Measurements from ENCODE around the gene KCNQ2. TPM values are rescaled to one million over a fixed set of nuclear protein-coding genes. Genes with fewer than 3 reads are reported as not detected.

KCNQ2 gene
- total RNA-seq, 1 experiment from 2014 or later, result 0.25 TPM

DNA sequence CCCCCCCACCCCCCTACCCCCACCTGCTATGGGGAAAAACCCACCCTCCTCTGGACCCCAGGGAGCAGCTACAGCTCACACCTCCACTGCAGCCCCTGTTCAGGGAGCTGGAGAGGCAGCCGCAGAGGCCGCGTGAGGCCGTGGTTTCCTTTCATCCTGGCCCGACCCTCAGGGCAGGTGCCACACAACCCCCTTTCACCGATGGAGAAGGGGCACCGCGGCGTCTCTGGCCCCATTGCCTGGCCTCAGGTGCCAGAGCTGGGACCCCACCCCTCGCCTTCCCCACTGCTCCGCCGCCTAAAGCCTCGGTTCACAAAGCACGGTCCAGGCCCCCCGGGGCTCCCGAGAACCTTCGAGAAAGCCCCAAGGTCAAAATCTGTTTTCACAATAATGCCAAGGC lies 11.8 kb upstream of the KCNQ2 start:
- 0 out of 2 replicates have a peak, but pooled peaks cover 2% of the 10 kb centered on the region for H3K27me3 ChIP-seq (replicated peaks; ENCODE audit: control insufficient read depth, insufficient read depth, low read length)
- 0 out of 2 replicates have a peak, but pooled peaks cover 5% of the 10 kb centered on the region for H3K4me1 ChIP-seq
- intact Hi-C loops (cut with micrococcal nuclease; ENCODE audit: unreplicated experiment), result loop anchor here (10.0 kb wide), 1 partner anchor 179 kb away; no protein-coding TSS in a partner anchor
- TF ChIP-seq, protein P1, sequence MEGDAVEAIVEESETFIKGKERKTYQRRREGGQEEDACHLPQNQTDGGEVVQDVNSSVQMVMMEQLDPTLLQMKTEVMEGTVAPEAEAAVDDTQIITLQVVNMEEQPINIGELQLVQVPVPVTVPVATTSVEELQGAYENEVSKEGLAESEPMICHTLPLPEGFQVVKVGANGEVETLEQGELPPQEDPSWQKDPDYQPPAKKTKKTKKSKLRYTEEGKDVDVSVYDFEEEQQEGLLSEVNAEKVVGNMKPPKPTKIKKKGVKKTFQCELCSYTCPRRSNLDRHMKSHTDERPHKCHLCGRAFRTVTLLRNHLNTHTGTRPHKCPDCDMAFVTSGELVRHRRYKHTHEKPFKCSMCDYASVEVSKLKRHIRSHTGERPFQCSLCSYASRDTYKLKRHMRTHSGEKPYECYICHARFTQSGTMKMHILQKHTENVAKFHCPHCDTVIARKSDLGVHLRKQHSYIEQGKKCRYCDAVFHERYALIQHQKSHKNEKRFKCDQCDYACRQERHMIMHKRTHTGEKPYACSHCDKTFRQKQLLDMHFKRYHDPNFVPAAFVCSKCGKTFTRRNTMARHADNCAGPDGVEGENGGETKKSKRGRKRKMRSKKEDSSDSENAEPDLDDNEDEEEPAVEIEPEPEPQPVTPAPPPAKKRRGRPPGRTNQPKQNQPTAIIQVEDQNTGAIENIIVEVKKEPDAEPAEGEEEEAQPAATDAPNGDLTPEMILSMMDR (IDR thresholded peaks at IDR 0.05; ENCODE audit: insufficient read depth in 1 of 2, low read depth in 1 of 2, low read length in 1 of 2, severe bottlenecking in 1 of 2, unreplicated experiment in 1 of 2), result no peak
- ChIA-PET CTCF (interaction anchor here (1.0 to 1.6 kb wide), 4 partner anchors 10 to 261 kb away, joined by 3 to 4 read pairs (median 4); no protein-coding TSS in a partner anchor), POLR2A (no interaction called here)
- no peak overlapping the region for H3K4me3 ChIP-seq (ENCODE audit: low read depth, low read length)
- no TSS peak for BruUV-seq (replicated peaks)
- Mint-ChIP-seq H3K4me3 (ENCODE audit: unreplicated experiment) (no peak overlapping the region), H3K9me3 (ENCODE audit: unreplicated experiment) (no peaks in the 10 kb centered on the region), H3K36me3 (ENCODE audit: insufficient read depth, unreplicated experiment) (no peaks in the 10 kb centered on the region), H3K27ac (ENCODE audit: unreplicated experiment) (no peak overlapping the region), H3K4me1 (ENCODE audit: low read depth, unreplicated experiment) (no peaks in the 10 kb centered on the region), H3K27me3 (ENCODE audit: insufficient read depth, unreplicated experiment) (peaks cover 22% of the 10 kb centered on the region)
- no peaks in the 10 kb centered on the region for H3K9me3 ChIP-seq
- DNase-seq, result no peak
- H3K36me3 ChIP-seq (ENCODE audit: control insufficient read depth, insufficient read depth, low read length), result no peaks in the 10 kb centered on the region

- 0 out of 2 replicates have a peak, but pooled peaks cover 2% of the 10 kb centered on the region for H3K27me3 ChIP-seq (replicated peaks; ENCODE audit: control insufficient read depth, insufficient read depth, low read length)
- POLR2A ChIA-PET, result no interaction called here
- DNase-seq, result peak in 1 of 2 experiments; percentile 53
- H3K27ac Mint-ChIP-seq (ENCODE audit: unreplicated experiment), result no peak overlapping the region
- no peaks in the 10 kb centered on the region for H3K4me1 Mint-ChIP-seq (ENCODE audit: low read depth, unreplicated experiment)
- no peaks in the 10 kb centered on the region for H3K9me3 Mint-ChIP-seq (ENCODE audit: unreplicated experiment)
- H3K9me3 ChIP-seq, result no peaks in the 10 kb centered on the region
- intact Hi-C loops (cut with micrococcal nuclease; ENCODE audit: unreplicated experiment), result loop anchor here (10.0 kb wide), 1 partner anchor 179 kb away; no protein-coding TSS in a partner anchor
- H3K4me3 Mint-ChIP-seq (ENCODE audit: unreplicated experiment), result no peak overlapping the region
- TF ChIP-seq, protein P1 (IDR thresholded peaks at IDR 0.05; ENCODE audit: insufficient read depth in 1 of 2, low read depth in 1 of 2, low read length in 1 of 2, severe bottlenecking in 1 of 2, unreplicated experiment in 1 of 2), result peak; percentile 10 to 22
- no peaks in the 10 kb centered on the region for H3K36me3 Mint-ChIP-seq (ENCODE audit: insufficient read depth, unreplicated experiment)
- H3K4me1 ChIP-seq, result 0 out of 2 replicates have a peak, but pooled peaks cover 5% of the 10 kb centered on the region
- peaks cover 22% of the 10 kb centered on the region for H3K27me3 Mint-ChIP-seq (ENCODE audit: insufficient read depth, unreplicated experiment)
- no peak overlapping the region for H3K4me3 ChIP-seq (ENCODE audit: low read depth, low read length)
- no TSS peak for BruUV-seq (replicated peaks)
- CTCF ChIA-PET, result interaction anchor here (1.0 to 1.6 kb wide), 4 partner anchors 11 to 261 kb away, joined by 3 to 4 read pairs (median 4); no protein-coding TSS in a partner anchor
- no peaks in the 10 kb centered on the region for H3K36me3 ChIP-seq (ENCODE audit: control insufficient read depth, insufficient read depth, low read length)
Observed at GRCh38 chr20:63483834-63484233, 11.4 kb upstream of the KCNQ2 start.

DNA sequence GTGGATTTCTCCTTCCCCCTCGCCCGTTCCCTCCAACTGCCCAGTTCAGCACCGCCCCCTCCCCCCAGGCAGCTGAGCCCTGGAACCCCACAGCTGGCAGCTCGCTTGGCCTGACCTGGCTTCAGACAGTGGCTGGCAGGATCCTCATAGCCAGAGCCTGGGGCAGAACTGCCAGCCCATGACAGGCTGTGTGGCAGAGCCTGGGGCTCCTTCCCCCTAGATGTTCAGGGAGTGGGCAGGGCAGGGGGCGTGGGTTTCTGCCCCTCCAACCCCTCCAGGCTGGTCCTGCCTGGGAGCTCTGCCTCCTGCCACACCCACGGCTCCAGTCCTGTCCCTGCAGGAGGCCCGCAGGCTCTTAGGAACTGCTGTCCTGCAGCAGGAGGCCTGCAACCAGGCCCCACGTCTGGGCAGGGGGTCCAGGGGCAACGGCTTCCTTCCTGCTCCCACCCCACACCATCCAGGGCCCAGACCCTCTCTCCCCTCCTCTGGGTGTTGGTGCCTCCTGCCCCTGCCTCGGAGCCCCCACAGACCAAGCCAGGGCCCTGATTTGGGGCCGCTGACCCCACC lies 9.6 kb upstream of the KCNQ2 start:
- TF ChIP-seq, protein P1 (IDR thresholded peaks at IDR 0.05; ENCODE audit: insufficient read depth in 1 of 2, low read depth in 1 of 2, low read length in 1 of 2, severe bottlenecking in 1 of 2, unreplicated experiment in 1 of 2), result no peak
- Mint-ChIP-seq H3K4me1 (ENCODE audit: low read depth, unreplicated experiment) (no peaks in the 10 kb centered on the region), H3K4me3 (ENCODE audit: unreplicated experiment) (no peak overlapping the region), H3K9me3 (ENCODE audit: unreplicated experiment) (no peaks in the 10 kb centered on the region), H3K27me3 (ENCODE audit: insufficient read depth, unreplicated experiment) (peaks cover 31% of the 10 kb centered on the region), H3K27ac (ENCODE audit: unreplicated experiment) (no peak overlapping the region), H3K36me3 (ENCODE audit: insufficient read depth, unreplicated experiment) (no peaks in the 10 kb centered on the region)
- no peaks in the 10 kb centered on the region for H3K36me3 ChIP-seq (ENCODE audit: control insufficient read depth, insufficient read depth, low read length)
- BruUV-seq (replicated peaks), result no TSS peak
- no peak for DNase-seq
- POLR2A ChIA-PET, result no interaction called here
- 0 out of 2 replicates have a peak, but pooled peaks cover 5% of the 10 kb centered on the region for H3K4me1 ChIP-seq
- intact Hi-C loops (cut with micrococcal nuclease; ENCODE audit: unreplicated experiment), result loop anchor here (10.0 kb wide), 1 partner anchor 177 kb away; no protein-coding TSS in a partner anchor
- H3K9me3 ChIP-seq, result no peaks in the 10 kb centered on the region
- no peak overlapping the region for H3K4me3 ChIP-seq (ENCODE audit: low read depth, low read length)
- CTCF ChIA-PET, result interaction anchor here (0.6 kb wide), 1 partner anchor 12 kb away, joined by 3 read pairs; no protein-coding TSS in a partner anchor
- H3K27me3 ChIP-seq (replicated peaks; ENCODE audit: control insufficient read depth, insufficient read depth, low read length), result peaks cover 2% of the 10 kb centered on the region; the same call in 1 of the 2 replicates

Data from Caco-2 (cell line).